OCI-M1 (cell line): Measurements from ENCODE around the gene GPC5.

Source experiments
- DNase-seq: peaks from one replicate; lab custom pipeline; 2025; lab: John Stamatoyannopoulos, UW

GPC5 gene

GRCh38 chr13:91714855-91715254 lies 316.4 kb downstream of the GPC5 start:
- DNase-seq, result peak; percentile 39

- no peak for DNase-seq
Observed at GRCh38 chr13:91716436-91717065, 318.1 kb downstream of the GPC5 start.

GRCh38 chr13:91719033-91719432 lies 320.6 kb downstream of the GPC5 start:
- peak; percentile 37 for DNase-seq

- no peak for DNase-seq
Observed at GRCh38 chr13:91721413-91721812, 323.0 kb downstream of the GPC5 start.

GRCh38 chr13:91722267-91722884 lies 324.0 kb downstream of the GPC5 start:
- peak; percentile 68 for DNase-seq

- DNase-seq, result no peak
Observed at GRCh38 chr13:91724591-91724990, 326.2 kb downstream of the GPC5 start.

GRCh38 chr13:91725646-91726045 lies 327.2 kb downstream of the GPC5 start:
- DNase-seq, result peak; percentile 33

- no peak for DNase-seq
Observed at GRCh38 chr13:91726671-91727070, 328.2 kb downstream of the GPC5 start.

- peak; percentile 27 for DNase-seq
Observed at GRCh38 chr13:91729859-91730258, 331.4 kb downstream of the GPC5 start.

GRCh38 chr13:91739751-91740150 lies 341.3 kb downstream of the GPC5 start:
- no peak for DNase-seq

- no peak for DNase-seq
Observed at GRCh38 chr13:91740756-91741155, 342.3 kb downstream of the GPC5 start.

GRCh38 chr13:91741925-91742324 lies 343.5 kb downstream of the GPC5 start:
- DNase-seq, result no peak

GRCh38 chr13:91744284-91744683 lies 345.9 kb downstream of the GPC5 start:
- no peak for DNase-seq

- DNase-seq, result no peak
Observed at GRCh38 chr13:91745967-91746366, 347.5 kb downstream of the GPC5 start.

GRCh38 chr13:91747186-91747585 lies 348.8 kb downstream of the GPC5 start:
- DNase-seq, result no peak

GRCh38 chr13:91748416-91749089 lies 350.1 kb downstream of the GPC5 start:
- no peak for DNase-seq

GRCh38 chr13:91758724-91759123 lies 360.3 kb downstream of the GPC5 start:
- no peak for DNase-seq

GRCh38 chr13:91762957-91763356 lies 364.5 kb downstream of the GPC5 start:
- DNase-seq, result no peak

GRCh38 chr13:91764527-91764926 lies 366.1 kb downstream of the GPC5 start:
- no peak for DNase-seq

- DNase-seq, result peak; percentile 17
Observed at GRCh38 chr13:91767651-91768050, 369.2 kb downstream of the GPC5 start.

- no peak for DNase-seq
Observed at GRCh38 chr13:91768746-91769145, 370.3 kb downstream of the GPC5 start.

GRCh38 chr13:91771229-91771628 lies 372.8 kb downstream of the GPC5 start:
- no peak for DNase-seq

- DNase-seq, result no peak
Observed at GRCh38 chr13:91773591-91774227, 375.3 kb downstream of the GPC5 start.
